ENCODE data around the gene RPS6KA1. TPM values are rescaled to one million over a fixed set of nuclear protein-coding genes. Genes with fewer than 3 reads are reported as not detected.

Gene RPS6KA1
- total RNA-seq, 4 donors from 2014 or later = 69.3 to 311 (median 292) TPM

DNA sequence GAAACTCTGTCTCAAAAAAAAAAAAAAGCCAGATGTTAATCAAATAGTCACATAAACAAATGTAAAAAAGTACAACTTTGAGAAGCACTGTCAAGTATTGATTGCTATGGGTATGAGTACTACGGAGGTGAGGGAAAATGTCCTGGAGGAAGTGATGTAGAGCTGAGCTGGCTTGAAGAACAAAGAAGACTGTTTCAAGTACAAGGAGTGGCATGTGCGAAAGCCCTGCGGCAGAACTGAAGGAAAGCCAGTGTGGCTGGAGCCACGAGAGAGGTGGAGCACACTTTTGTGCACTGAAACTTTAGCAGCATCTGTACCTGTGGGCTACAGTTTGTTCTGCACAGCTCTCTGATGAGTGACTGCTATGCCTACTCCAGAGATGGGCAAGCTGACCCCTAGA lies 5.4 kb upstream of the RPS6KA1 start:
- H3K27me3 ChIP-seq = no peaks in the 10 kb centered on the region
- H3K4me3 ChIP-seq = no peak overlapping the region
- DNase-seq = no peak
- H3K4me1 ChIP-seq = peaks cover 0 to 2% (median 0%) of the 10 kb centered on the region in 4 donors
- no peaks in the 10 kb centered on the region for H3K9me3 ChIP-seq
- TF ChIP-seq CTCF (IDR thresholded peaks at IDR 0.05) (no peak), POLR2A (IDR thresholded peaks at IDR 0.05) (no peak)
- no peak overlapping the region for H3K27ac ChIP-seq
- no peaks in the 10 kb centered on the region for H3K36me3 ChIP-seq

DNA sequence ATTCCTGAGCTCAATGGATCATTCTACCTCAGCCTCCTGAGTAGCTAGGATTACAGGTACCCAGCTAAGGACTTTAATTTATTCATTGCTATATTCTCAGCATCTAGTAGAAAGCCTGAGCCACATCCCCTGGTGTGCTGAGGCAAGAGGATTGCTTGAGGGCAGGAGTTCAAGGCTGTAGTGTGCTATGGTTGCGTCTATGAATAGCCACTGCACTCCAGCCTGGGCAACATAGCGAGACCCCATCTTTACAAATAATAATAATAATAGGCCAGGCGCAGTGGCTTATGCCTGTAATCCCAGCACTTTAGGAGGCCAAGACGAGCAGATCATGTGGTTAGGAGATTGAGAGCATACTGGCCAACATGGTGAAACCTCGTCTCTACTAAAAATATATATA lies 3.3 kb upstream of the RPS6KA1 start:
- TF ChIP-seq CTCF (IDR thresholded peaks at IDR 0.05) = no peak
- no peak for TF ChIP-seq POLR2A (IDR thresholded peaks at IDR 0.05)

GRCh38 chr1:26529405-26529654 lies 231 bp upstream of the RPS6KA1 start:
- Histone ChIP-seq H3K27ac (peak overlapping the region; percentile 81 to 97 (median 88)), H3K4me1 (peaks cover 0 to 23% (median 6%) of the 10 kb centered on the region in 4 donors), H3K4me3 (peak overlapping the region; percentile 71 to 99 (median 79)), H3K27me3 (no peaks in the 10 kb centered on the region), H3K9me3 (no peaks in the 10 kb centered on the region), H3K36me3 (no peaks in the 10 kb centered on the region)
- no peak for TF ChIP-seq POLR2A (IDR thresholded peaks at IDR 0.05)
- no peak for TF ChIP-seq CTCF (IDR thresholded peaks at IDR 0.05)
- no peak for DNase-seq

More for the DNA sequence above, 3.3 kb upstream of the RPS6KA1 start:
- peaks cover 0 to 9% (median 2%) of the 10 kb centered on the region in 4 donors for H3K4me1 ChIP-seq
- no peak for DNase-seq
- no peaks in the 10 kb centered on the region for H3K27me3 ChIP-seq
- no peaks in the 10 kb centered on the region for H3K9me3 ChIP-seq
- H3K36me3 ChIP-seq = no peaks in the 10 kb centered on the region
- no peak overlapping the region for H3K4me3 ChIP-seq
- no peak overlapping the region for H3K27ac ChIP-seq

DNA sequence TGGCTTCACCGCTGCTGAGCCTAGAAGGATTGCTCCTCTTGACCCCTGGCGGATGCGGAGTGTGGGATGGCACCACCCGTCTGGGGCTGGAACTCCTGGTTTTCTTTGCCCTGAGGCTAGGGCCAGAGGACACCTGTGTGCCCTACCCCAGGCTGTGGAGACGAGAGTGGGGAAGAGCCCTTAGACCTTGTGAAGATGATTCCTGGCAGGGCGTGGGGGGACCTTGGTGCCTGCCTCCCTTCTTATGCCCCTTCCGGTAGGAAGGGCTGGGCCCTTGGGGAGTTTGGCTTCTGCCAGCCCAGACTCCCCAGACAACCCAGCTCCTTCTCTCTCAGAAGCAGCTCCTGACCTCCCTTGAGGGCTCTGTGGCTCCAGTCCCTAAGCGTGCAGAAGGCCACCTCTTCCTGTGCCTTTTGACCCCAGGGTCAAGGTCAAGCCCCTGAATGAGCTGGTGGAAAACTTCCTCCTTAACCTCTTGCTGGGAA lies 891 bp downstream of the RPS6KA1 start:
- H3K4me3 ChIP-seq = peak overlapping the region; percentile 71 to 99 (median 79)
- H3K27me3 ChIP-seq = no peaks in the 10 kb centered on the region
- H3K27ac ChIP-seq = peak overlapping the region; percentile 81 to 97 (median 88)
- H3K9me3 ChIP-seq = no peaks in the 10 kb centered on the region
- TF ChIP-seq POLR2A (IDR thresholded peaks at IDR 0.05) = peak in 1 of 2 donors; percentile 18
- TF ChIP-seq CTCF (IDR thresholded peaks at IDR 0.05) = no peak
- H3K4me1 ChIP-seq = peaks cover 0 to 24% (median 6%) of the 10 kb centered on the region in 4 donors
- DNase-seq = peak in 2 of 3 donors; percentile 65 to 72
- H3K36me3 ChIP-seq = no peaks in the 10 kb centered on the region

DNA sequence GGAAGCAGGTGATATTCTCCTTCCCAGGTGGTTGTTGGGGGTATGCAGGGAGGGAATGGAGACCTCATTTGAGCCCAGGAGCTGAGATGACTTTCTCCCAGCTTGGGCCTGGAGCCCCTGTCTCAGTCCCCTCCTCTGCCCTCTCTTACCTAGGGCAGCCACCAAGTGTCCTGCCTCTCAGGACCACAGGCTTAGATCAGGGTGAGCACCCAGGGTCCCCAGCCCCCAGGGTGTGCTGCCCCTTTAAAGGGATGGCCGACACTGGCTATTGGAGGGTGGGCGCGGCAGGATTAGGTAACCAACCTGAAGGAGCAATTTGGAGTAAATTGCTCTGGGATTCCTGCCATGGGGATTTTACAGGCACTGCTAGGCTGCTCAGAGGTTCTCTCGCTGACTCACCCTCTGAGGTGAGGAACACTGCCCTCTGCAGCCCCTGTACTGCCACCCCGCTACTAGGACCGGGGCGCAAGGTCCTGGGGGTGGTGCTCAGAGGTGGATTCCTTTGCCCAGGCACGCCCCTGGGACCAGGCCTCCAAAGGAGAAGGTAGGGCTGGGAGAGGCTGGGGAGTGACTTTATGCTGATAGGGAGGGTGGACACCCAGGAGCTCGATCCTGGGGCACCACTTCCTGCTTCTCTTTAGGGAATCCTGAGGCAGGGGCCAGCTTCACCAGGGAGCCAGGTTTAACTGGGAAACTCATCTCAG lies 1.5 kb downstream of the RPS6KA1 start:
- TF ChIP-seq CTCF (IDR thresholded peaks at IDR 0.05) = peak in 4 of 6 experiments; percentile 5 to 52 (median 46)
- TF ChIP-seq POLR2A (IDR thresholded peaks at IDR 0.05) = peak; percentile 86 to 96
- Histone ChIP-seq H3K4me1 (peaks cover 0 to 29% (median 6%) of the 10 kb centered on the region in 4 donors), H3K27ac (peak overlapping the region in 3 of 4 donors; percentile 88 to 97 (median 89)), H3K9me3 (no peaks in the 10 kb centered on the region), H3K27me3 (no peaks in the 10 kb centered on the region), H3K4me3 (peak overlapping the region in 3 of 4 donors; percentile 71 to 99 (median 73)), H3K36me3 (no peaks in the 10 kb centered on the region)
- peak in 2 of 3 donors; percentile 93 for DNase-seq

All from Peyer's patch (tissue), 4 donors.